ENCODE measurements around the gene MIER1. TPM values are rescaled to one million over a fixed set of nuclear protein-coding genes. Genes with fewer than 3 reads are reported as not detected.
A peak's percentile ranks its signal among the peaks of the same experiment; 100 is the strongest.

The MIER1 gene
- total and polyA plus RNA-seq, 3 experiments from 2014 or later, result 38.6 to 55.3 (median 53.1) TPM

- Mint-ChIP-seq H3K27me3 (no peaks in the 10 kb centered on the region), H3K27ac (no peak overlapping the region), H3K36me3 (peaks cover 3 to 5% (median 3%) of the 10 kb centered on the region in 3 donors), H3K4me1 (peaks cover 6 to 18% (median 9%) of the 10 kb centered on the region in 3 donors), H3K9me3 (no peaks in the 10 kb centered on the region), H3K4me3 (peak overlapping the region in 1 of 7 donors; percentile 11)
- H3K27ac ChIP-seq (ENCODE audit: low read depth, low read length), result no peak overlapping the region
- no peak overlapping the region for H3K4me3 ChIP-seq (ENCODE audit: low read length)
- no peaks in the 10 kb centered on the region for H3K27me3 ChIP-seq (ENCODE audit: insufficient read depth, low read length, poor library complexity, severe bottlenecking)
- no peaks in the 10 kb centered on the region for H3K36me3 ChIP-seq (ENCODE audit: insufficient read depth, low read length)
- CTCF ChIA-PET, result no interaction called here
- POLR2A ChIA-PET, result no interaction called here
- DNase-seq, result no peak
- H3K9me3 ChIP-seq (ENCODE audit: low read length), result no peaks in the 10 kb centered on the region
- H3K4me1 ChIP-seq (ENCODE audit: insufficient read depth, low read length), result peaks cover 11% of the 10 kb centered on the region
Measured at GRCh38 chr1:66919063-66919462, 5.7 kb upstream of the MIER1 start.

GRCh38 chr1:66919828-66920227 lies 5.0 kb upstream of the MIER1 start:
- POLR2A ChIA-PET, result no interaction called here
- no peak overlapping the region for H3K4me3 Mint-ChIP-seq

GRCh38 chr1:66920543-66920942 lies 4.2 kb upstream of the MIER1 start:
- peak overlapping the region in 1 of 7 donors; percentile 76 for H3K4me3 Mint-ChIP-seq
- H3K27ac ChIP-seq (ENCODE audit: low read depth, low read length), result no peak overlapping the region
- no peak overlapping the region for H3K4me3 ChIP-seq (ENCODE audit: low read length)
- ChIA-PET POLR2A (no interaction called here), CTCF (no interaction called here)
- peaks cover 10 to 27% (median 13%) of the 10 kb centered on the region in 3 donors for H3K4me1 Mint-ChIP-seq
- H3K9me3 Mint-ChIP-seq, result no peaks in the 10 kb centered on the region
- H3K36me3 Mint-ChIP-seq, result peaks cover 3 to 18% (median 3%) of the 10 kb centered on the region in 3 donors
- no peaks in the 10 kb centered on the region for H3K36me3 ChIP-seq (ENCODE audit: insufficient read depth, low read length)
- DNase-seq, result no peak
- H3K27me3 Mint-ChIP-seq, result peaks cover 0 to 9% of the 10 kb centered on the region in 2 donors
- no peaks in the 10 kb centered on the region for H3K27me3 ChIP-seq (ENCODE audit: insufficient read depth, low read length, poor library complexity, severe bottlenecking)
- H3K4me1 ChIP-seq (ENCODE audit: insufficient read depth, low read length), result peaks cover 15% of the 10 kb centered on the region
- H3K9me3 ChIP-seq (ENCODE audit: low read length), result no peaks in the 10 kb centered on the region
- H3K27ac Mint-ChIP-seq, result no peak overlapping the region

More at GRCh38 chr1:66919828-66920227, 5.0 kb upstream of the MIER1 start:
- Histone ChIP-seq H3K27ac (ENCODE audit: low read depth, low read length) (no peak overlapping the region), H3K27me3 (ENCODE audit: insufficient read depth, low read length, poor library complexity, severe bottlenecking) (no peaks in the 10 kb centered on the region), H3K9me3 (ENCODE audit: low read length) (no peaks in the 10 kb centered on the region), H3K4me1 (ENCODE audit: insufficient read depth, low read length) (peaks cover 13% of the 10 kb centered on the region), H3K36me3 (ENCODE audit: insufficient read depth, low read length) (no peaks in the 10 kb centered on the region), H3K4me3 (ENCODE audit: low read length) (no peak overlapping the region)
- H3K27ac Mint-ChIP-seq, result no peak overlapping the region
- CTCF ChIA-PET, result no interaction called here
- H3K36me3 Mint-ChIP-seq, result peaks cover 3 to 11% (median 3%) of the 10 kb centered on the region in 3 donors
- no peak for DNase-seq
- H3K27me3 Mint-ChIP-seq, result peaks cover 0 to 3% of the 10 kb centered on the region in 2 donors
- peaks cover 10 to 24% (median 11%) of the 10 kb centered on the region in 3 donors for H3K4me1 Mint-ChIP-seq
- H3K9me3 Mint-ChIP-seq, result no peaks in the 10 kb centered on the region

GRCh38 chr1:66925558-66925910 lies 744 bp downstream of the MIER1 start:
- Mint-ChIP-seq H3K27ac (peak overlapping the region; percentile 97 to 100 (median 98)), H3K4me1 (peaks cover 32 to 64% (median 46%) of the 10 kb centered on the region in 3 donors), H3K27me3 (peaks cover 0 to 9% of the 10 kb centered on the region in 2 donors), H3K9me3 (no peaks in the 10 kb centered on the region), H3K36me3 (peaks cover 0 to 17% (median 0%) of the 10 kb centered on the region in 3 donors), H3K4me3 (peak overlapping the region; percentile 95 to 100 (median 97))
- CTCF ChIA-PET, result interaction anchor here (0.9 kb wide), 1 partner anchor 160 kb away, joined by 3 read pairs; no protein-coding TSS in a partner anchor
- H3K4me1 ChIP-seq (ENCODE audit: insufficient read depth, low read length), result peaks cover 42% of the 10 kb centered on the region
- H3K36me3 ChIP-seq (ENCODE audit: insufficient read depth, low read length), result no peaks in the 10 kb centered on the region
- H3K27ac ChIP-seq (ENCODE audit: low read depth, low read length), result peak overlapping the region; percentile 99
- peak overlapping the region; percentile 97 for H3K4me3 ChIP-seq (ENCODE audit: low read length)
- no peak for DNase-seq
- no peaks in the 10 kb centered on the region for H3K9me3 ChIP-seq (ENCODE audit: low read length)
- H3K27me3 ChIP-seq (ENCODE audit: insufficient read depth, low read length, poor library complexity, severe bottlenecking), result no peaks in the 10 kb centered on the region
- POLR2A ChIA-PET, result interaction anchor here (0.6 to 1.5 kb wide), 4 partner anchors 10 to 504 kb away, joined by 3 to 9 read pairs (median 4); partner anchors contain the start of gene SERBP1

DNA sequence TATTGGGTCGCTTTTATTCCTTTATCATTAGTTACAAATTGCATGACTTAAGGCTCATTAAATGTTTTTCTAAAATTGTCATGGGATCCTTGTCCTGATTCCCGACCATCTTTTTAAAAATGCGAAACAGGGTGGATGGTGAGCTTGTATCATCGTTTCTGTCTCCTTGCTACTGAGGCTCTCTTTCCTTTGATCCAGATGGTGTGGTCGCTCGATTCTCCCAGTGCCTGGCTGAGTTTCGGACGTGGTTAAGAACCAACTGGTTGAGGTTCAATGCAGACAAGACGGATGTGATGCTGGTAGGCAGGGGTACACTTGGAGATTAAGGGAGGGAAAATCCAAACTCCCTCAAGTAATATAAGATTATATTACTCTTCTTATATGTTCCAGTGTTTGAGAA lies 1.2 kb downstream of the MIER1 start:
- no peak for DNase-seq
- no peaks in the 10 kb centered on the region for H3K9me3 ChIP-seq (ENCODE audit: low read length)
- peak overlapping the region; percentile 99 for H3K27ac ChIP-seq (ENCODE audit: low read depth, low read length)
- H3K27ac Mint-ChIP-seq, result peak overlapping the region; percentile 81 to 100 (median 98)
- no peaks in the 10 kb centered on the region for H3K36me3 ChIP-seq (ENCODE audit: insufficient read depth, low read length)
- peaks cover 42% of the 10 kb centered on the region for H3K4me1 ChIP-seq (ENCODE audit: insufficient read depth, low read length)
- H3K4me1 Mint-ChIP-seq, result peaks cover 32 to 64% (median 46%) of the 10 kb centered on the region in 3 donors
- H3K4me3 Mint-ChIP-seq, result peak overlapping the region; percentile 95 to 100 (median 97)
- peak overlapping the region; percentile 97 for H3K4me3 ChIP-seq (ENCODE audit: low read length)
- H3K27me3 Mint-ChIP-seq, result peaks cover 0 to 9% of the 10 kb centered on the region in 2 donors
- POLR2A ChIA-PET, result interaction anchor here (1.5 kb wide), 1 partner anchor 10 kb away, joined by 4 read pairs; no protein-coding TSS in a partner anchor
- CTCF ChIA-PET, result no interaction called here
- H3K9me3 Mint-ChIP-seq, result no peaks in the 10 kb centered on the region
- no peaks in the 10 kb centered on the region for H3K27me3 ChIP-seq (ENCODE audit: insufficient read depth, low read length, poor library complexity, severe bottlenecking)
- H3K36me3 Mint-ChIP-seq, result peaks cover 0 to 21% (median 0%) of the 10 kb centered on the region in 3 donors

DNA sequence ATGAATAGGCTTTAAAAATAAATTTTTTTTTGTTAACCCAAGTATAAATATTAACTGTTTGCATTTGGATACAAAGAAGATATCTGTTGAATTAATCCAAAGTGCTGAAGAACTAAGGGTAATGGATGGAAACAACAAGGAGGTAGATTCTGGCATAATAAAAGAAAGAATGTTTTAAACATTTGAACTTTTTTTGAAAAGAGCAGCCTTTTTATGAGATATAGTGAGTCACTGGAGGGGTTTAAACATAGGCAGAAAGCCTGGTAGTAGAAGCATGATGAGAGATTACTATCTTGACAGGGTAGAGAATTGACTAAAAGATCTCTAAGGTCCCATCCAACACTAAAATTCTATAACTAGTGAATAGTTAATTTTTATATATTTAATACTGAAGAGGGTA lies 2.7 kb downstream of the MIER1 start:
- no peaks in the 10 kb centered on the region for H3K36me3 ChIP-seq (ENCODE audit: insufficient read depth, low read length)
- DNase-seq, result no peak
- H3K4me1 Mint-ChIP-seq, result peaks cover 43 to 71% (median 62%) of the 10 kb centered on the region in 3 donors
- no peaks in the 10 kb centered on the region for H3K9me3 Mint-ChIP-seq
- H3K9me3 ChIP-seq (ENCODE audit: low read length), result no peaks in the 10 kb centered on the region
- peaks cover 46% of the 10 kb centered on the region for H3K4me1 ChIP-seq (ENCODE audit: insufficient read depth, low read length)
- H3K4me3 Mint-ChIP-seq, result peak overlapping the region in 1 of 7 donors; percentile 44
- no peak overlapping the region for H3K27ac ChIP-seq (ENCODE audit: low read depth, low read length)
- no peaks in the 10 kb centered on the region for H3K27me3 ChIP-seq (ENCODE audit: insufficient read depth, low read length, poor library complexity, severe bottlenecking)
- POLR2A ChIA-PET, result no interaction called here
- peaks cover 0 to 9% of the 10 kb centered on the region in 2 donors for H3K27me3 Mint-ChIP-seq
- CTCF ChIA-PET, result no interaction called here
- peaks cover 0 to 26% (median 0%) of the 10 kb centered on the region in 3 donors for H3K36me3 Mint-ChIP-seq
- no peak overlapping the region for H3K4me3 ChIP-seq (ENCODE audit: low read length)
- no peak overlapping the region for H3K27ac Mint-ChIP-seq

- no peak for DNase-seq
- Histone ChIP-seq H3K27me3 (ENCODE audit: insufficient read depth, low read length, poor library complexity, severe bottlenecking) (no peaks in the 10 kb centered on the region), H3K4me3 (ENCODE audit: low read length) (peak overlapping the region; percentile 79), H3K9me3 (ENCODE audit: low read length) (no peaks in the 10 kb centered on the region), H3K27ac (ENCODE audit: low read depth, low read length) (peak overlapping the region; percentile 94), H3K4me1 (ENCODE audit: insufficient read depth, low read length) (peaks cover 49% of the 10 kb centered on the region), H3K36me3 (ENCODE audit: insufficient read depth, low read length) (no peaks in the 10 kb centered on the region)
- POLR2A ChIA-PET, result interaction anchor here (1.4 to 1.5 kb wide), 3 partner anchors 31 to 757 kb away, joined by 3 to 5 read pairs (median 4); no protein-coding TSS in a partner anchor
- no peaks in the 10 kb centered on the region for H3K9me3 Mint-ChIP-seq
- peaks cover 51 to 72% (median 69%) of the 10 kb centered on the region in 3 donors for H3K4me1 Mint-ChIP-seq
- peaks cover 0 to 9% of the 10 kb centered on the region in 2 donors for H3K27me3 Mint-ChIP-seq
- H3K4me3 Mint-ChIP-seq, result peak overlapping the region; percentile 84 to 97 (median 93)
- H3K27ac Mint-ChIP-seq, result peak overlapping the region; percentile 85 to 98 (median 92)
- H3K36me3 Mint-ChIP-seq, result peaks cover 0 to 26% (median 2%) of the 10 kb centered on the region in 3 donors
- CTCF ChIA-PET, result interaction anchor here (0.9 to 1.6 kb wide), 6 partner anchors 15 to 242 kb away, joined by 3 to 6 read pairs (median 3); no protein-coding TSS in a partner anchor
Measured at GRCh38 chr1:66929146-66929688, 4.4 kb downstream of the MIER1 start.

DNA sequence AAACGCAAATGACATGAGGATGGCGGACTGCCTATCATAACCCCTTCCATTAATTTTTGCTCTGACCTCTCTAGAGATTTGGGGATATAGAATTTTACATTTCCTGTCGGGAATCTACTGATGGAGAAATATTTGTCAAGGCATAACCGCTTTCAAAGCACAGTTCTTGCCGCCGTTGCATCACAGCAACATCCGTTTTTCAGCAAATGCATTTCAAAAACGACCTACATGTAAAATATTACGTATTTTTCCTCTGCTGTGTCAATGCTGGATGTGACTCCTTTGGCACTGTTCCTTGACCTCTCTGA lies 4.9 kb downstream of the MIER1 start:
- H3K27ac Mint-ChIP-seq, result peak overlapping the region; percentile 85 to 98 (median 92)
- H3K27me3 Mint-ChIP-seq, result peaks cover 0 to 8% of the 10 kb centered on the region in 2 donors
- H3K9me3 ChIP-seq (ENCODE audit: low read length), result no peaks in the 10 kb centered on the region
- ChIA-PET CTCF (interaction anchor here (0.9 to 1.6 kb wide), 7 partner anchors 15 to 241 kb away, joined by 3 to 6 read pairs (median 3); no protein-coding TSS in a partner anchor), POLR2A (interaction anchor here (1.4 to 1.5 kb wide), 3 partner anchors 31 to 756 kb away, joined by 3 to 5 read pairs (median 4); no protein-coding TSS in a partner anchor)
- no peaks in the 10 kb centered on the region for H3K9me3 Mint-ChIP-seq
- peaks cover 54 to 72% (median 72%) of the 10 kb centered on the region in 3 donors for H3K4me1 Mint-ChIP-seq
- peak overlapping the region; percentile 84 to 97 (median 93) for H3K4me3 Mint-ChIP-seq
- no peaks in the 10 kb centered on the region for H3K27me3 ChIP-seq (ENCODE audit: insufficient read depth, low read length, poor library complexity, severe bottlenecking)
- peak overlapping the region; percentile 94 for H3K27ac ChIP-seq (ENCODE audit: low read depth, low read length)
- peaks cover 0 to 22% (median 2%) of the 10 kb centered on the region in 3 donors for H3K36me3 Mint-ChIP-seq
- H3K4me3 ChIP-seq (ENCODE audit: low read length), result peak overlapping the region; percentile 79
- no peaks in the 10 kb centered on the region for H3K36me3 ChIP-seq (ENCODE audit: insufficient read depth, low read length)
- peaks cover 52% of the 10 kb centered on the region for H3K4me1 ChIP-seq (ENCODE audit: insufficient read depth, low read length)
- DNase-seq, result no peak

All from CD8-positive, alpha-beta memory T cell (primary cell).